NT2/D1 (cell line): Measurements from ENCODE around the gene CORO1C.

Source experiments
- DNase-seq: peaks from one replicate; pipeline ENCODE4 v3.0.0-alpha.2; 2011; ENCODE audit warnings: low read depth, low spot score
- H3K27me3 ChIP-seq: 2 replicates; pipeline ENCODE4 v1.6.0; 2011; ENCODE audit warnings: mild to moderate bottlenecking; ENCODE audit not compliant: insufficient read length, insufficient read depth
- H3K36me3 ChIP-seq: 2 replicates; pipeline ENCODE4 v1.6.1; 2011; ENCODE audit warnings: mild to moderate bottlenecking, low read length, mixed read lengths; ENCODE audit not compliant: insufficient read depth, insufficient read length
- H3K4me1 ChIP-seq: 2 replicates; pipeline ENCODE4 v1.5.1; 2011; ENCODE audit not compliant: insufficient read depth, insufficient read length
- H3K4me3 ChIP-seq: 2 replicates; pipeline ENCODE4 v1.5.1; 2011; ENCODE audit warnings: low read depth; ENCODE audit not compliant: insufficient read length
- H3K9ac ChIP-seq: 2 replicates; pipeline ENCODE4 v1.6.0; 2011; ENCODE audit warnings: low read depth; ENCODE audit not compliant: insufficient read length
- H3K9me3 ChIP-seq: 2 replicates; pipeline ENCODE4 v1.5.1; 2011; ENCODE audit warnings: mild to moderate bottlenecking, low read length; ENCODE audit not compliant: insufficient read depth
- SUZ12 ChIP-seq: IDR thresholded peaks from 2 replicates; pipeline ENCODE4 v1.6.1; 2011; ENCODE audit not compliant: insufficient read length, insufficient read depth; ENCODE audit errors: extremely low read depth
- YY1 ChIP-seq: IDR thresholded peaks from 2 replicates; pipeline ENCODE4 v1.6.1; 2011; ENCODE audit not compliant: insufficient read length, insufficient read depth
- ZNF274 ChIP-seq: IDR thresholded peaks from 2 replicates; pipeline ENCODE4 v1.6.1; 2011; ENCODE audit warnings: mild to moderate bottlenecking, low read depth, low read length

CORO1C gene

GRCh38 chr12:108598553-108599250 is 132.6 kb downstream of the CORO1C start:
- no peak overlapping the region for H3K4me3 ChIP-seq
- H3K4me1 ChIP-seq: peaks cover 8% of the 10 kb centered on the region
- H3K9me3 ChIP-seq: no peaks in the 10 kb centered on the region
- no peaks in the 10 kb centered on the region for H3K36me3 ChIP-seq
- no peaks in the 10 kb centered on the region for H3K27me3 ChIP-seq
- TF ChIP-seq ZNF274: no peak
- TF ChIP-seq SUZ12: no peak
- TF ChIP-seq YY1: no peak
- H3K9ac ChIP-seq: no peak overlapping the region
- no peak for DNase-seq

- TF ChIP-seq SUZ12: no peak
- TF ChIP-seq YY1: no peak
- no peak for TF ChIP-seq ZNF274
- H3K9ac ChIP-seq: no peak within 1 kb of the TSS
- H3K4me1 ChIP-seq: peaks cover 8% of the 10 kb centered on the region
- H3K36me3 ChIP-seq: no peaks in the 10 kb centered on the region
- no peak for DNase-seq
- H3K27me3 ChIP-seq: no peaks in the 10 kb centered on the region
- no peaks in the 10 kb centered on the region for H3K9me3 ChIP-seq
- H3K4me3 ChIP-seq: no peak within 1 kb of the TSS
Measured at GRCh38 chr12:108597559-108598471, 133.5 kb downstream of the CORO1C start, which contains the start of gene TMEM119. TSS of gene TMEM119 (minus strand) at chr12:108598084. CDS start at chr12:108592383, 5,701 bp downstream.

- DNase-seq: no peak
- Histone ChIP-seq H3K4me1 (peaks cover 8% of the 10 kb centered on the region), H3K9me3 (no peaks in the 10 kb centered on the region), H3K27me3 (no peaks in the 10 kb centered on the region), H3K4me3 (no peak overlapping the region), H3K9ac (no peak overlapping the region), H3K36me3 (no peaks in the 10 kb centered on the region)
- TF ChIP-seq YY1 (no peak), ZNF274 (no peak), SUZ12 (no peak)
Measured at GRCh38 chr12:108596854-108597558, 134.3 kb downstream of the CORO1C start.

- H3K4me1 ChIP-seq: peaks cover 8% of the 10 kb centered on the region
- H3K36me3 ChIP-seq: no peaks in the 10 kb centered on the region
- no peak overlapping the region for H3K4me3 ChIP-seq
- no peak for DNase-seq
- TF ChIP-seq ZNF274: no peak
- no peak for TF ChIP-seq YY1
- TF ChIP-seq SUZ12: no peak
- H3K9ac ChIP-seq: no peak overlapping the region
- no peaks in the 10 kb centered on the region for H3K9me3 ChIP-seq
- no peaks in the 10 kb centered on the region for H3K27me3 ChIP-seq
Measured at GRCh38 chr12:108595711-108596647, 135.3 kb downstream of the CORO1C start.
